SK-N-MC (cell line): ENCODE results near the gene AP5S1.
"Not testable (repeated sequence)": the region's sequence is repeated elsewhere in the genome, so short reads cannot be mapped to it uniquely, and the experiment has no call there.

ENCODE experiments used
- DNase-seq: peaks from one replicate; pipeline ENCODE4 v3.0.0-alpha.2; 2011; ENCODE audit warnings: low read depth, low spot score
- H3K27ac ChIP-seq: fragments of 200-600 bp; sonication (generic); 2 replicates; pipeline ENCODE4 v1.5.1; 2016; ENCODE audit warnings: mixed run types
- H3K36me3 ChIP-seq: fragments of 200-600 bp; sonication (generic); 2 replicates; pipeline ENCODE4 v1.6.1; 2017; ENCODE audit warnings: antibody characterized with exemption, low read length, mixed read lengths; ENCODE audit not compliant: insufficient read depth
- H3K4me3 ChIP-seq: fragments of 200-600 bp; sonication (generic); 2 replicates; pipeline ENCODE4 v1.5.1; 2016
- H3K9ac ChIP-seq: fragments of 200-600 bp; sonication (generic); 2 replicates; pipeline ENCODE4 v1.8.0; 2017; ENCODE audit warnings: mixed run types, mixed read lengths; ENCODE audit not compliant: insufficient read length
- H3K9me3 ChIP-seq: fragments of 200-600 bp; sonication (generic); 2 replicates; pipeline ENCODE4 v1.6.1; 2017; ENCODE audit warnings: low read depth, mild to moderate bottlenecking, antibody characterized with exemption, low read length, moderate library complexity, mixed read lengths
- EZH2 ChIP-seq: fragments of 200-600 bp; sonication (generic); IDR thresholded peaks from one replicate; pipeline ENCODE4 v1.6.1; 2017; ENCODE audit warnings: antibody characterized with exemption
- FOXP2 ChIP-seq: optimal IDR thresholded peaks from 2 replicates; pipeline ENCODE3; 2011; ENCODE audit warnings: mild to moderate bottlenecking, moderate library complexity; ENCODE audit not compliant: insufficient read depth; ENCODE audit errors: extremely low read length, control extremely low read depth
- POLR2AphosphoS5 ChIP-seq: IDR thresholded peaks from 2 replicates; pipeline ENCODE4 v1.6.1; 2012; ENCODE audit warnings: mild to moderate bottlenecking, low read depth, low read length, borderline replicate concordance

The AP5S1 gene

GRCh38 chr20:3825526-3825925 lies 5.2 kb downstream of the AP5S1 start:
- Histone ChIP-seq H3K9ac (no peak overlapping the region), H3K27ac (no peak overlapping the region), H3K9me3 (no peaks in the 10 kb centered on the region), H3K4me3 (no peak overlapping the region), H3K36me3 (peaks cover 42% of the 10 kb centered on the region)
- no peak for TF ChIP-seq EZH2
- no peak for TF ChIP-seq FOXP2
- TF ChIP-seq POLR2AphosphoS5, result no peak
- no peak for DNase-seq

GRCh38 chr20:3826420-3826819 lies 6.1 kb downstream of the AP5S1 start:
- Histone ChIP-seq H3K9me3 (no peaks in the 10 kb centered on the region), H3K27ac (no peak overlapping the region), H3K36me3 (peaks cover 42% of the 10 kb centered on the region), H3K9ac (no peak overlapping the region), H3K4me3 (no peak overlapping the region)
- no peak for DNase-seq
- TF ChIP-seq EZH2, result no peak
- TF ChIP-seq POLR2AphosphoS5, result no peak
- no peak for TF ChIP-seq FOXP2

GRCh38 chr20:3828798-3829197 lies 8.5 kb downstream of the AP5S1 start:
- H3K27ac ChIP-seq, result no peak overlapping the region
- DNase-seq, result no peak
- H3K36me3 ChIP-seq, result peaks cover 22% of the 10 kb centered on the region; the same call in 1 of the 2 replicates
- no peak for TF ChIP-seq FOXP2
- TF ChIP-seq EZH2, result no peak
- TF ChIP-seq POLR2AphosphoS5, result no peak
- H3K9ac ChIP-seq, result no peak overlapping the region
- no peaks in the 10 kb centered on the region for H3K9me3 ChIP-seq
- no peak overlapping the region for H3K4me3 ChIP-seq

- not testable (repeated sequence) for DNase-seq, H3K9me3 ChIP-seq, H3K4me3 ChIP-seq, H3K9ac ChIP-seq, H3K27ac ChIP-seq
- H3K36me3 ChIP-seq, result peaks cover 11% of the 10 kb centered on the region; the same call in 1 of the 2 replicates
Measured at GRCh38 chr20:3829891-3830290, 9.5 kb downstream of the AP5S1 start.

- Histone ChIP-seq H3K9me3 (no peaks in the 10 kb centered on the region), H3K36me3 (peaks cover 5% of the 10 kb centered on the region; the same call in 1 of the 2 replicates), H3K4me3 (no peak overlapping the region), H3K9ac (no peak overlapping the region), H3K27ac (no peak overlapping the region)
- TF ChIP-seq FOXP2 (no peak), EZH2 (no peak), POLR2AphosphoS5 (no peak)
- no peak for DNase-seq
Measured at GRCh38 chr20:3836132-3836531, 15.8 kb downstream of the AP5S1 start.

GRCh38 chr20:3839328-3839727 lies 19.0 kb downstream of the AP5S1 start:
- peaks cover 5% of the 10 kb centered on the region; the same call in 1 of the 2 replicates for H3K36me3 ChIP-seq
- H3K9ac ChIP-seq, result no peak overlapping the region
- no peaks in the 10 kb centered on the region for H3K9me3 ChIP-seq
- H3K4me3 ChIP-seq, result no peak overlapping the region
- no peak for TF ChIP-seq FOXP2
- no peak for TF ChIP-seq POLR2AphosphoS5
- TF ChIP-seq EZH2, result no peak
- peak overlapping the region; percentile 7 for H3K27ac ChIP-seq
- no peak for DNase-seq

GRCh38 chr20:3840201-3840600 lies 19.9 kb downstream of the AP5S1 start:
- not testable (repeated sequence) for H3K4me3 ChIP-seq, H3K9ac ChIP-seq, H3K27ac ChIP-seq, H3K36me3 ChIP-seq, DNase-seq, H3K9me3 ChIP-seq

- Histone ChIP-seq H3K4me3 (no peak overlapping the region), H3K27ac (no peak overlapping the region; the same call in 1 of the 2 replicates), H3K9me3 (no peaks in the 10 kb centered on the region), H3K9ac (no peak overlapping the region), H3K36me3 (no peaks in the 10 kb centered on the region)
- TF ChIP-seq EZH2 (no peak), POLR2AphosphoS5 (no peak), FOXP2 (no peak)
- no peak for DNase-seq
Measured at GRCh38 chr20:3842348-3842930, 22.1 kb downstream of the AP5S1 start.

GRCh38 chr20:3843490-3843889 lies 23.1 kb downstream of the AP5S1 start:
- no peak for DNase-seq
- no peaks in the 10 kb centered on the region for H3K36me3 ChIP-seq
- H3K9me3 ChIP-seq, result no peaks in the 10 kb centered on the region
- TF ChIP-seq FOXP2, result no peak
- no peak for TF ChIP-seq POLR2AphosphoS5
- no peak for TF ChIP-seq EZH2
- no peak overlapping the region for H3K9ac ChIP-seq
- no peak overlapping the region for H3K4me3 ChIP-seq
- no peak overlapping the region for H3K27ac ChIP-seq

GRCh38 chr20:3843990-3844619 lies 23.8 kb downstream of the AP5S1 start:
- H3K36me3 ChIP-seq, H3K4me3 ChIP-seq, DNase-seq, H3K9me3 ChIP-seq, H3K9ac ChIP-seq, H3K27ac ChIP-seq: not testable (repeated sequence)
